Panc1 (cell line): Measurements from ENCODE around the gene EFTUD2.

ENCODE experiments used
- CTCF ChIP-seq: fragments of 450-650 bp; IDR thresholded peaks from 2 replicates; pipeline ENCODE4 v1.5.1; 2017; ENCODE audit warnings: mild to moderate bottlenecking
- POLR2AphosphoS5 ChIP-seq: IDR thresholded peaks from 2 replicates; pipeline ENCODE4 v1.6.1; 2012; ENCODE audit warnings: mild to moderate bottlenecking, low read depth, low read length, moderate library complexity
- REST ChIP-seq, 2 experiments: IDR thresholded peaks; 2 replicates each; pipeline ENCODE4 v1.6.1; 2011 to 2012; ENCODE audit warnings: low read depth in 2 of 2, control low read depth in 1 of 2, low read length in 1 of 2, mild to moderate bottlenecking in 1 of 2, moderate library complexity in 1 of 2; ENCODE audit not compliant: insufficient read depth in 1 of 2
- SIN3A ChIP-seq: IDR thresholded peaks from 2 replicates; pipeline ENCODE4 v1.6.1; 2012; ENCODE audit warnings: low read depth, mild to moderate bottlenecking, low read length, moderate library complexity, borderline replicate concordance; ENCODE audit not compliant: insufficient read depth
- TCF7L2 ChIP-seq: IDR thresholded peaks from 2 replicates; pipeline ENCODE4 v1.6.1; 2011; ENCODE audit warnings: mild to moderate bottlenecking, low read depth, low read length, inconsistent platforms

GRCh38 chr17:44915862-44916780 is 16.9 kb upstream of the EFTUD2 start:
- TF ChIP-seq CTCF (no peak), REST (IDR thresholded peaks at IDR 0.05; ENCODE audit: insufficient read depth in 1 of 2, low read depth in 2 of 2, low read length in 1 of 2) (no peak), POLR2AphosphoS5 (no peak), SIN3A (no peak), TCF7L2 (no peak)
